ENCODE results near the gene MUC6.
A peak's percentile ranks its signal among the peaks of the same experiment; 100 is the strongest.

The MUC6 gene

GRCh38 chr11:1052133-1053011 lies 15.9 kb upstream of the MUC6 start:
- peak; percentile 12 for DNase-seq

DNA sequence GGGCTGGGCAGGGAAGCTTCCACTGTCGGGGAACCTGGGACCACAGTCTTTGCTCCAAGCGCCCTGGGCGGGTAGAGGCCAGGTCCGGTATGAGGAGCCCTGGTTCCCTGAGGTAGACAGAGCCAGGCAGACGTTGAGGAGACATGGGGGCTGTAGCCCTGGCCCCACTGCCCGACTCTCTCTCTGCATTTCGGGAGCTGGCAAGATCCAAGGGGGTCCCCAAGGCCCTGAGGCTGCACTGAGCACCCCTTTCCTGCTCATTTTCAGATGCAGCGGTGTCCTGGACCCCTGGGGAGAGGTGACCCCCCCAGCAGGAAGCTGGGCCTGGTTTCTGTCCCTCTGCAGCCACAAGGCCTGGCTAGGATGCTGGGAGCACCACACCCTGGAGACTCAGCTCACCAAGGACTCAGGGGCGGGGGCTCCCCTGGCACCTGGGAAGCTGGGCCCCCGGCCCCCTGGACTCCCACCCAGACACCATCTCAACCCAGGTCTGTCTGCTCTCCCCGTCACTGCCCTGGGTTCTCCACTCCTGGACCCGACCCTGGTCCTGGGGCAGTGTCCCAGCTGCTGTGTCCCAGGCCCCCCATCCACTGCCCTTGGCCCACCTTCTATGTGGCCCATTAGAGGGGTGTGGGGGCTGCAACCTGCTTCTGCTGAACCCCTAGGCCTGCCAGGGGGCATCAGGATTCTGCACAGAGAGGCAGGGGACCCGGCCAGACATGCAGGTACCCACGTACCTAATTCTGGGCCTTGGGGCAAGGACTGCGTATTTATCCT lies 15.0 kb upstream of the MUC6 start:
- peak; percentile 5 for DNase-seq

GRCh38 chr11:1050581-1051355 lies 14.2 kb upstream of the MUC6 start:
- peak; percentile 77 for DNase-seq

DNA sequence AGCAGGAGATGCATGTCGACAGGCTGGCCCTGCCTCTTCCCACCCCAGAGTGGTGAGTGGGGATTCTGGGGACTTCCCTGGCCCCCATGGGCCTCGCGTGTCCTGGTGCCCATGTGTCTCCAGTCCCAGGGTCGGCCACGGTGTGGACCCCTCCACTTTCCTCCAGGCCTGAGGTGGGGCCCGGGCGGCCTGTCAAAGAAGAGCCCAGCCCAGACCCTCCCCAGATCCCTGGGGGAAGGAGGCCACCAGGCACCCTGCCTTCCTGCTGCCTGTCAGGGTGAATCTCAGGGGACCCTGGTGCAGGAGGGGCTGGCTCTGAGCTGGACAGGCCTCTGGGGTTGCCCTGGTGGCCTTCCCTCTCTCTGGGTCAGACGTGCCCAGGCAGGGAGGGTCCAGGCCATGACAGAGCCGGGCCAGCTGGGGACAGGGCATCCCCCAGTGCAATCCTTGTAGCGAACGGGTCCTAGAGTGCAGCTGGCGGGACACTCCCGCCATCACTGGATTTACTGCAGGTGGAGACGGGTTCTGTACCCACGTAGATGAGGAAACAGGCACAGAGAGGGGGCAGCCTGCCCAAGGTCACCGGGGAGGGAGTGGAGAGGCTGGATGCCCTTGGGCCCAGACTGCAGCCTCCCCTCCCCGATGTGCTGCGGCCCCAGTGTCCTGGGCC lies 13.5 kb upstream of the MUC6 start:
- DNase-seq, result peak; percentile 9

- DNase-seq, result peak; percentile 4
Measured at GRCh38 chr11:1049431-1049891, 12.9 kb upstream of the MUC6 start.

DNA sequence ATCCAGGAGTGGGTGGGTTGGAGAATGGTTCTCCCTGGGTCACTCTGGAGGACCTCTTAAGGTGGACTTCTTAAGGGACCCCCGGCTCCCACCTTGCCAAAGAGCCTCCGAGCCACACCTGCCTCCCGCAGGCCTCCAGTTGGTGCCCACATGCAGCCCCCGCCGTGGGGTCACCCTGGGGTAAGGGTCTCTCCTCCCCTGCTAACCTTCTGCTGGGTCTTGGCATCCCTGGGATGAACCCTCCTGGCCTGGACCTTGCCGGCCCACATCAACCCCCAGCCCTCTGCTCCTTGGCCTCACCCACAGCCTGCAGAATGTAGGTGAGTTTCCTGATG lies 12.5 kb upstream of the MUC6 start:
- no peak for DNase-seq

GRCh38 chr11:1048375-1049070 lies 12.0 kb upstream of the MUC6 start:
- no peak for DNase-seq

DNA sequence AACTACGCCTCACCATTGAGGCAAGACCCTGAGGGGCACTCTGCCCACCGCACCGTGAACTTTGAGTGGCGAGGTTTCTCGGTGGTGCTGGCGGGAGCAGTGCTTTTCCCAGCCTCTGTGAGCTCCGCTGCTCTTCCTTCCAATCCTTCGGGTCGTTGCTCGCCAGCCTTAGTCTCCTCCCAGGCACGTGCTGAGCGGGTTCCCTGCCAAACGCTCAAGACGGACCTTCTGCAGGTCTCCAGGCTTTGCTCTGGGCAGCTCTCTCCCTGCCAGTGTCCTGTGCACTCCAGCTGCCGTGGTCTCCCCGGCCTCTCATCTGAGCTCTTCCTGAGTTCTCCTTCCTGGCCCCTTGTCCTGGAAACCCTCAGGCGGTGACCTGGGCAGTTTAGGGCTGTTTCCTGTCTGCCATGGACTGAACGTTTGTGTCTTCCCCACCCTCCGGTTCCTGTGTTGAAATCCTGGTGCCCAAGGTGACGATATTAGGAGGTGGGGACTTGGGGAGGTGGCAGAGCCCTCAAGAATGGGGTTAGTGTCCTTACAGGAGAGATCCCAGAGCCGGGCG lies 11.2 kb upstream of the MUC6 start:
- DNase-seq, result no peak

- DNase-seq, result no peak
Measured at GRCh38 chr11:1044160-1044559, 7.6 kb upstream of the MUC6 start.

- no peak for DNase-seq
Measured at GRCh38 chr11:1043563-1044096, 7.1 kb upstream of the MUC6 start.

- no peak for DNase-seq
Measured at GRCh38 chr11:1042626-1043562, 6.4 kb upstream of the MUC6 start.

DNA sequence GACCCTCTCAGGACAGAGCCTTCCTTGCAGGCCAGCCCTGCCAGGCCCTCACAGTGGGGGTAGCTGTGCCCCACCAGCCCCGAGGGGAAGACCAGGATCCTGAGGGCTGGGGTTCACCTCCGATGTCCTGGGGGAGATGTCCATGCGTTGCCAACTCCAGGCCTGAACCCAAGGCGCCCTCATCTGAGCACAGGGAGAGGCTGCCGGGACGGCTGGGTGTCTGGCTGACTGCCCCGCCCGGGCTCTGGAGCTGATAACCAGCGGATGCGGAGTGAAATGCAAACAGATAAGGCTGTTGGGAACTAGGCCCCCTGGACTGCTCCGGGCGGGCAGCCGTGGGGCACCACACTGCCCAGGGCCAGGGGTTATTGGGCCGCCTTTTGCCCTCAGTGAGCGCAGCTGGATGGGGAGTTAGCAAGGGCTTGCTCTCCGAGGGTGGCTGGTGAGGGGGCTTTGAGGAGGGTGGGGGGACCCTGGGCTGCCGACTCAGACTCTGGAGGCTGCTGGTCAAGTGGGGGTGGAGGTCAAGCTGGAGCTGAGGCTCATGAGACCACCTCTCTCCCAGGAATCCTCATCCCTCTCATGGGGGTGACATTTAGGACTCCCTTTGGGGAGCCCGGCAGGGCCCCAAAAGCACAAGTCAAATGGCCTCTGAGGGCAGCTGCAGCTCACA lies 5.6 kb upstream of the MUC6 start:
- no peak for DNase-seq

DNA sequence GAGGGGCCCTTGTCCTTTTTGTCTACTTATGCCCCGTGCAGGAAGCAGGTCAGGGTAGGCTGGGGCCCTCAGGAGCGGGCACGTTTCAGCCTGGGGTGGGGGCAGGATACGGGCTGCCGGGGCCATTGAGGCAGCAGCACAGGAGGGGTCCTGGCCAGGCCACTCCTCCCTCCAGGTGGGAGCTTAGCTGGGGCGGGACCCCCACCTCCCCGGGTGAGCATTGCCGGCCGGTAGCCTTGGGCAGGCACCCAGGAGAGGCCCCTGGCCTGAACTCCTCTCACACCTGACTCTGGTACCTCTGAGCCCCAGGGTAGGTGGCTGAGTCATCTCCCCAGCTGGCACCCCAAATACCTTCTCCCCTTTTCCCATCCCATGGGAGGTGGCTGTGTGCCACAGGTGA lies 5.0 kb upstream of the MUC6 start:
- no peak for DNase-seq

DNA sequence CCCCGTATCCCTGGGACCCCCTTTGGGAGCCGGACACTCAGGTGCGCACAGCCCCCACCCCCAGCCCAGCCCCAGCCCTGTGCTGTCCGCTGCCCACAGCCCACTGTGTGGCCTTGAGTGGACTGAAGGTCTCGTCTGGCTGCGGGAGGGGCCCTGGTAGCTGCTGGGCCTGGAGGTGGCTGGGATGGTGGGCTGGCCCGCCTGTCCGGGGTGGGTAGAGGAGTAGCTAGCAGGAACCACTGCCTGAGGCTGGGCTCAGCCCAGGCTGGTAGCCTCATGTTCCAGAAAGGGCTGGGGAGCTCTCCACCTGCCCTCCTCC lies 4.6 kb upstream of the MUC6 start:
- no peak for DNase-seq

- no peak for DNase-seq
Measured at GRCh38 chr11:1040428-1041148, 4.1 kb upstream of the MUC6 start.

DNA sequence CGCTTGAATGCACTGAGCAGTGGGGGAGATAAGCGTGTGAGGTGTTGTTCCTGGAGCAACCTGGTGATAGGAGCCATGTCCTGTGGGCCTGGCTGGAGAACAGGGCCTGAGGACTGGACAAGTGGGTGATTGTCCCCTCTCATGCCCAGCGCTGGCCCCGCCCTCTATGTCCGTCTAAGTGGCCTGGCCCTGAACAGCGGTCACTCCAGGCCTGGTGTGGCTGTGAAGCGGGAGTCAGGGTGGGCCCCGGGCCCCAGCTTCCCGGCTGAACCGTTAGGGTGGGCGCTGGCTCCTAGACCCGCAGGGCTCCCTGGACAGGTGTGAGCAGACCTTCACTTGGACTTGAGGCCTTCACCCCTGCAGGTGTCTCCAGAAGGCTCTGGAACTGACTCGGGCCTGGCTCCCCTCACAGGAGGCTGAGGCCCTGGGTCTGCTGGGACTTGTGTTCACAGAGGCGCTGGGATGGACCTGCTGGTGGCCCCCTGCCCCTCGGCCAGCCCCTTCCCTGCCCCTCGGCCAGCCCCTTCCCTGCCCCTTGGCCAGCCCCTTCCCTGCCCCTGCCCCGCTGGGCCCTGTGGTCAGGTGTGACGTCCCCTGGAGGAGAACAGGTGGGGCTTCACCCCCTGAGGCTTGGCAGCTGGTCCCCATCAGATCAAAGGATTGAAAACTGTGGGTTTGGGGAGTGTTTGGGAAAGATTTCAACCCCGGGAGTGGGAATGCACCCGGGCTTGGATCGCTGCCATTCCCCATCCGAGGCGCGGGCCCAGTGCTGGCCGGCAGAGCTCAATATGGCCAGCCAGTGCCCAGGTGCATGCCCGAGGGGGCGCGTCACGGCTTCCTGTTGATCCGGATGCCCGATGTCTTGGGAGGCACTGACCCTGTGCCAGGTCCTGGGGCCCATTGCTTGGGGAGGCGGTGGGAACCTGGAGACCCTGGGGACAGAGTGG lies 3.2 kb upstream of the MUC6 start:
- no peak for DNase-seq

DNA sequence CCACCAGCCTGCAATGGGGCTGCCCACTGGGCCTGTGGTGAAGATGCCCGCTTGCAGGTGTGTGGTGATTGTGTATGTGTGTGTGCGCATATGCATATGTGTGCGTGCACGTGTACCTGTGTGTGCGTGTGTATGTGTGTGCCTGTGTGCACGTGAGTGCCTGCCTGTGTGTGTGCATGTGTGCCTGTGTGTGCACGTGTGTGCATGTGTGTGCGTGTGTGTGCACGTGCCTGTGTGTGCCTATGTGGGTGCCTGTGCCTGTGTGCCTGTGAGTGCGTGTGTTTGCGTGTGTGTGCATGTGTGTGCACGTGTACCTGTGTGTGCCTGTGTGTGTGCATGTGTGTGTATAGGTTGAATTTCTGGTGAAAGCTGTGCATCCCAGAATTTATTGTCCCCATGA lies 2.4 kb upstream of the MUC6 start:
- no peak for DNase-seq

GRCh38 chr11:1038361-1038760 lies 1.8 kb upstream of the MUC6 start:
- no peak for DNase-seq

Data from right kidney (tissue), 1 donor.